Activated CD8-positive, alpha-beta memory T cell treated with anti-CD3 and anti-CD28 coated beads, Interleukin-2, amount 50 U/mL, for 24 hours (primary cell): Measurements from ENCODE around the gene COL6A2.
"Not testable (repeated sequence)": the region's sequence is repeated elsewhere in the genome, so short reads cannot be mapped to it uniquely, and the experiment has no call there.

Source experiments
- DNase-seq: peaks from one replicate; pipeline ENCODE4 v3.0.0-alpha.2; 2020; ENCODE audit errors: extremely low read depth

COL6A2 gene

GRCh38 chr21:46172863-46173528 is 75.1 kb downstream of the COL6A2 start:
- DNase-seq: no peak

- no peak for DNase-seq
These were observed 75.7 kb downstream of the COL6A2 start for GRCh38 chr21:46173573-46173972.

DNA sequence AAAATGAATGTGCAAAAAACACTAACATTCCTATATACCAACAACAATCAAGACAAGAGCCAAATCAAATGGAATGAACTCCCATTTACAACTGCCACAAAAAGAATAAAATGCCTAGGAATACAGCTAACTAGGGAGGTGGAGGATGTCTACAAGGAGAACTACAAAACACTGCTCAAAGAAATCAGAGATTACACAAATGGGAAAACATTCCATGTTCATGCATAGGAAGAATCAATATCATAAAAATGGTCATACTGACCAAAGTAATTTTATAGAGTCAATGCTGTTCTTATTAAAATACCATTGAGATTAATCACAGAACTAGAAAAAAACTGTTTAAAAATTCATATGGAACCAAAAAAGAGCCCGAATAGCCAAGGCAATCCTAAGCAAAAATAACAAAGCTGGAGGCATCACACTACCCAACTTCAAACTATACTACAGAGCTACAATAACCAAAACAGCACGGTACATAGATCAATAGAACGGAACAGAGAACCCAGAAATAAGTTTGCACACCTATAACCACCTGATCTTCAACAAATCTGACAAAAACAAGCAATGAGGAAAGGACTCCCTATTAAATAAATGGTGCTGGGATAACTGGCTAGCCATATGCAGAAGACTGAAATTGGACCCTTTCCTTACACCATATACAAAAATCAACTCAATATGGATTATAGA is 78.7 kb downstream of the COL6A2 start:
- DNase-seq: not testable (repeated sequence)

DNA sequence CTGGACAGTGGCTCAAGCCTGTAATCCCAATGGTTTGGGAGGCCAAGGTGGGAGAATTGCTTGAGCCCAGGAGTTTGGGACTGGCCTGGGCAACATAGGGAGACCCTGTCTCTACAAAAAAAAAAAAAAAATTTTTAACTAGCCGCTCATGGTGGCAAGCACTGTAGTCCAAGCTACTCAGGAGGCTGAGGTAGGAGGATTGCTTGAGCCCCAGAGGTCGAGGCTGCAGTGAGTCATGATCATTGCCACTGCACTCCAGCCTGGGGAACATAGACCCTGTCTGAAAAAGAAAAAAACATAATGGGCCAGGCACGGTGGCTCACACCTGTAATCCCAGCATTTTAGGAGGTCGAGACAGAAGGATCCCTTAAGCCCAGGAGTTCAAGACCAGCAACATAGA is 81.0 kb downstream of the COL6A2 start:
- DNase-seq: no peak
